Measurements from ENCODE around the gene KDM2B. TPM values are rescaled to one million over a fixed set of nuclear protein-coding genes. Genes with fewer than 3 reads are reported as not detected.

The KDM2B gene
- total and polyA plus RNA-seq, 2 experiments from 2014 or later = 30.8 to 82.1 TPM

DNA sequence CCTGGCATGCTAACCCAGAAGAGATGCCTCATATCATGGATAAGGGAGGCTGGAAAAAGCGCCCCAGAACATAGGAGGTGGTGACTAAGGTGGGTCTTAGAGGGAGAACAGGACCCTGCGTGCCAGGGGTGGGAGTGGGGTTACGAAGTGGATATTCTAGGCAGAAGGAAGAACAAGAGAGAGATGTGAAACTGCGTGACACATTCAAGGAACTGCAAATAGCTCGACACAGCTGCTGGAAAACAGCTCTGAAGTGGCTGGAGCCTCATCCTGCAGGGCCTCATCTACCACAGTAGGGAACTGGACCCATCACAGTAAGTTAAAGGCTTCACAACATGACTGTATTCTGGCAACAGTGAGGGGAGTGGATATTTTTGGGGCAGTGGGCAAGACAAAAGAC lies 119.8 kb downstream of the KDM2B start:
- Histone ChIP-seq H3K9me3 (ENCODE audit: low read depth) (no peaks in the 10 kb centered on the region), H3K27me3 (peaks cover 3% of the 10 kb centered on the region), H3K27ac (no peak overlapping the region), H3K4me1 (ENCODE audit: low read depth) (peaks cover 5% of the 10 kb centered on the region), H3K4me3 (no peak overlapping the region), H3K36me3 (no peaks in the 10 kb centered on the region)
- no peak for DNase-seq (ENCODE audit: low read depth in 1 of 2, low spot score in 1 of 2)
- TF ChIP-seq, protein P1, sequence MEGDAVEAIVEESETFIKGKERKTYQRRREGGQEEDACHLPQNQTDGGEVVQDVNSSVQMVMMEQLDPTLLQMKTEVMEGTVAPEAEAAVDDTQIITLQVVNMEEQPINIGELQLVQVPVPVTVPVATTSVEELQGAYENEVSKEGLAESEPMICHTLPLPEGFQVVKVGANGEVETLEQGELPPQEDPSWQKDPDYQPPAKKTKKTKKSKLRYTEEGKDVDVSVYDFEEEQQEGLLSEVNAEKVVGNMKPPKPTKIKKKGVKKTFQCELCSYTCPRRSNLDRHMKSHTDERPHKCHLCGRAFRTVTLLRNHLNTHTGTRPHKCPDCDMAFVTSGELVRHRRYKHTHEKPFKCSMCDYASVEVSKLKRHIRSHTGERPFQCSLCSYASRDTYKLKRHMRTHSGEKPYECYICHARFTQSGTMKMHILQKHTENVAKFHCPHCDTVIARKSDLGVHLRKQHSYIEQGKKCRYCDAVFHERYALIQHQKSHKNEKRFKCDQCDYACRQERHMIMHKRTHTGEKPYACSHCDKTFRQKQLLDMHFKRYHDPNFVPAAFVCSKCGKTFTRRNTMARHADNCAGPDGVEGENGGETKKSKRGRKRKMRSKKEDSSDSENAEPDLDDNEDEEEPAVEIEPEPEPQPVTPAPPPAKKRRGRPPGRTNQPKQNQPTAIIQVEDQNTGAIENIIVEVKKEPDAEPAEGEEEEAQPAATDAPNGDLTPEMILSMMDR (IDR thresholded peaks at IDR 0.05; ENCODE audit: low read depth, low read length) = no peak

DNA sequence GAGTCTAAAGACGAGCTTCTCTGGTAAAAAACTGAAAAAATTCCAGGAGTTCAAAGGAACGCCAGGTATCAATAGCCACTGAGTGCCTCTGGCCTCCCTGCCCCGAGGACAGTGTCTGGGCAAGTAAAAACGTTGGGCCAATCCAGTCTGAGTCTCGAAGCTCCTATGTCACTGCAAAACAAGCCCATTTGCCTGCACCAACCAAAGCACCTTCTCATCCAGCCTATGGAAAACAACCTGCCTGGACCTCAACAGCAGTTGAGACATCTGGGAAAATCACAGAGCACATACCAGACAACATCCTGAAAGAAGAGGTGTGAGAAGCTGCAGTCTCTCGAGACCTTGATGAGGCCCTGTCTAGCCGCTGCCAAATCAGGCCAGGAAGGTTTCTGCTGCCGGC lies 124.3 kb downstream of the KDM2B start:
- H3K27ac ChIP-seq = no peak overlapping the region

DNA sequence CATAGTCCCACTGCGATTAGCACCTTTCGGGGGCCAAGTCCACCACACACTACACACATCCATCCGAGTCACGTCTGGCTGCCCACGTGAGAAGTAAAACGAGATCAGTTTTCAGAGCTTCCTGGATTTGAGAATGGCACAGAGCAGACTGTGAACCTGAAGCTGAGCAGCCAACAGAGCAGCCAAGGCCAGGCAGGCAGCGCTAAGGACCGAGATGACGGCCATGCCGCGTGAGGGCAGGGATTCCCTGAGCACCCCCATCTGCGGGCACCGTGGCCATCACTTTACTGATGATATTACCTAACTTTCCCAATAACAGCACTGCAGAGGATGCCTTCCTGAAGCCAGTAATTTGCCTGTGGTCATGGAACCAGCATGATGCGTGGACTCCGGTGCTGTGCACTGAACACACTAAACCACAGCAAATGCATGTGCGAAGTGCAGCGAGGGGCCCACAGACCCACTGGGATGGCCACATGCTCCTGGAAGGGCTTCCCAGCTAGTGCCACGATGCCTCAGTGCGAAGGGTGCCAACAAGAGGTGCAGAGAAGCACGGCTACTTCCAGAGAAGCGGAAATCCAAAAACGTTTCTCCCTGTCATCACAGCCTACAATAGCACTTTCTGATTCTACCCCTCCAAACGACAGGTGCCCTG lies 124.9 kb downstream of the KDM2B start:
- no peak for DNase-seq (ENCODE audit: low read depth in 1 of 2, low spot score in 1 of 2)
- no peak overlapping the region for H3K27ac ChIP-seq
- no peaks in the 10 kb centered on the region for H3K9me3 ChIP-seq (ENCODE audit: low read depth)
- H3K36me3 ChIP-seq = no peaks in the 10 kb centered on the region
- no peak overlapping the region for H3K4me3 ChIP-seq
- TF ChIP-seq, protein P1 (IDR thresholded peaks at IDR 0.05; ENCODE audit: low read depth, low read length) = no peak
- no peaks in the 10 kb centered on the region for H3K27me3 ChIP-seq
- H3K4me1 ChIP-seq (ENCODE audit: low read depth) = peaks cover 11% of the 10 kb centered on the region

More for the DNA sequence above, 124.3 kb downstream of the KDM2B start:
- Histone ChIP-seq H3K36me3 (no peaks in the 10 kb centered on the region), H3K9me3 (ENCODE audit: low read depth) (no peaks in the 10 kb centered on the region), H3K4me1 (ENCODE audit: low read depth) (peaks cover 11% of the 10 kb centered on the region), H3K4me3 (no peak overlapping the region), H3K27me3 (no peaks in the 10 kb centered on the region)
- TF ChIP-seq, protein P1 (IDR thresholded peaks at IDR 0.05; ENCODE audit: low read depth, low read length) = no peak
- DNase-seq (ENCODE audit: low read depth in 1 of 2, low spot score in 1 of 2) = no peak

DNA sequence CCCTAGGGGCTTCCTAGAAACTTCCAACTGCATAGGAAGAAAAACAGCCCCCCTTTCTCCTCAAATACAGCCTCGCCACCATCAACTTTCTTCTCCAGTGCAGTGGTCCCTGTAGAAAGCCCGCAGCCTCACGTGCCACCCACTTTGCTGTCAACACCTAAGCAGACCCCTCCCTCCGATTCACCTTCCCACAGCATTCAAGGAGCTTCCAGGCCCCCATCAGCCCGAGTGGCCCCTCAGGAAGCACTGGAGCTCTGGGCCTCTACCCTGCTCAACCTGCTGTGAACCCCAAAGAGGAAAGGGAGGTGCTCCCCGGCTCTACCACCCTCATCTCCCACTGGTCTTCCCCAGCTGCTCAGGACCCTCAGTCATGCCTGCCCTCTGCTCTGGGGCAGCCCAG lies 125.9 kb downstream of the KDM2B start:
- no peak for DNase-seq (ENCODE audit: low read depth in 1 of 2, low spot score in 1 of 2)
- Histone ChIP-seq H3K4me3 (no peak overlapping the region), H3K27ac (no peak overlapping the region)

DNA sequence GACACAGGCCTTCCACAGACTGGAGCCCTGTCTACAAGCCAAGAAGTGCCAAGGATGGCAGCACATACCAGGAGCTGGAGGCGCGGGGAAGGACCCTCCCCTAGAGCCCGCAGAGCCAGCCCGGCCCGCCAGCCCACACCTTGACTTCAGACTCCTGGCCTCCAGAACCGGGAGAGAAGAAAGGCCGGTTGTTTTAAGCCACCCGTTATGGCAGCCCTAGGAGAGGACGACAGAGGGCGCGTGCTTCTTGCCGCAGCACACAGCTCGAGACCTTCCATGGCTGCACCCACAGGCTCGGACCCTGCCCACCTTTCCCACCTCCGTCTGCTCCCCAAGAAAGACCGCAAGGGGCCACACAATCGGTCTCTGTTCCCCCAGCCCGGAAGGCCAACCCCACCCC lies 127.2 kb downstream of the KDM2B start:
- TF ChIP-seq, protein P1 (IDR thresholded peaks at IDR 0.05; ENCODE audit: low read depth, low read length) = no peak
- no peaks in the 10 kb centered on the region for H3K27me3 ChIP-seq
- no peak overlapping the region for H3K4me3 ChIP-seq
- H3K9me3 ChIP-seq (ENCODE audit: low read depth) = no peaks in the 10 kb centered on the region
- H3K36me3 ChIP-seq = no peaks in the 10 kb centered on the region
- no peak for DNase-seq (ENCODE audit: low read depth in 1 of 2, low spot score in 1 of 2)
- H3K27ac ChIP-seq = no peak overlapping the region
- H3K4me1 ChIP-seq (ENCODE audit: low read depth) = peaks cover 11% of the 10 kb centered on the region

More for the DNA sequence above, 125.9 kb downstream of the KDM2B start:
- Histone ChIP-seq H3K36me3 (no peaks in the 10 kb centered on the region), H3K4me1 (ENCODE audit: low read depth) (peaks cover 11% of the 10 kb centered on the region), H3K27me3 (no peaks in the 10 kb centered on the region), H3K9me3 (ENCODE audit: low read depth) (no peaks in the 10 kb centered on the region)
- TF ChIP-seq, protein P1 (IDR thresholded peaks at IDR 0.05; ENCODE audit: low read depth, low read length) = no peak

Data from cardiac muscle cell (in vitro differentiated cells and primary cell).